ENCODE measurements around the gene RBMX.
"Not testable (repeated sequence)": the region's sequence is repeated elsewhere in the genome, so short reads cannot be mapped to it uniquely, and the experiment has no call there.

Gene RBMX

DNA sequence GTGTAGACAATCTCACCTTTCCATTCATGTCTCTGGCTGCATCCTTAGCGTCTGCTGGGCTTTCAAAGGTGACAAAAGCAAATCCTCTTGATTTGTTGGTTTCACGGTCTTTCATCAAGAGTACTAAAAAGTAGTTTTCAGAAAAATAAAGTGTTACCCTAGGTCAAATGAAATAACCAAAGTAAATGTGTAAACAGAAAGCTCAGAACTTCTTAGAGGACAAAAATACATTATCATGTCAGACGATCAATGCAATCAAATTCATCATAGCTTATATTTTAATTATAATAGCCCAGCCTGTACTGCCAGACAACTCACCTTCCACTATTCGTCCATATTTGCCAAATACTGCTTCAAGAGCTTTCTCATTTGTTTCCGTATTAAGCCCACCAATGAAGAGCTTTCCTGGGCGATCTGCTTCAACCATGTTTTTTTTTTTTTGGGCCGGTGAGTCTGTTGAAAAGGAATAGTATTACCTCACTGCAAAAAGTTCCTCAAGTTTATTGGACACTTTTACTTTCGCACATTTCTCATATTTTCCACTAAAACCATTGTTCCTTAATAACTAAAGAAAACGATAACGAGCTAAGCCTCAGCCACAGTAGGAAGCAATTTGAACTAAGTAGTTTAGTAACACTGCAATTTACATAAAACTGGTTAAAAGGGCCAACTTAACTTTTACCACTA, 1.4 kb downstream of the RBMX start:
- Histone ChIP-seq H3K4me1 (ENCODE audit: control insufficient read depth, insufficient read depth, low read length) (no peaks in the 10 kb centered on the region; the same call in 1 of the 2 replicates), H3K4me3 (ENCODE audit: low read length) (peak overlapping the region; percentile 99; the same call in 1 of the 2 replicates), H3K9me3 (ENCODE audit: control insufficient read depth, insufficient read depth, low read length) (no peaks in the 10 kb centered on the region), H3K27ac (ENCODE audit: low read length) (no peak overlapping the region), H3K36me3 (ENCODE audit: control insufficient read depth, insufficient read depth, low read length) (peaks cover 11% of the 10 kb centered on the region; the same call in 1 of the 2 replicates), H3K27me3 (ENCODE audit: control insufficient read depth, insufficient read depth, low read length) (no peaks in the 10 kb centered on the region)
- no CpG with 5 or more reads among the region's 10 CpGs for WGBS (ENCODE audit: insufficient coverage, insufficient read length)
- DNase-seq (ENCODE audit: low read depth, low spot score): no peak

DNA sequence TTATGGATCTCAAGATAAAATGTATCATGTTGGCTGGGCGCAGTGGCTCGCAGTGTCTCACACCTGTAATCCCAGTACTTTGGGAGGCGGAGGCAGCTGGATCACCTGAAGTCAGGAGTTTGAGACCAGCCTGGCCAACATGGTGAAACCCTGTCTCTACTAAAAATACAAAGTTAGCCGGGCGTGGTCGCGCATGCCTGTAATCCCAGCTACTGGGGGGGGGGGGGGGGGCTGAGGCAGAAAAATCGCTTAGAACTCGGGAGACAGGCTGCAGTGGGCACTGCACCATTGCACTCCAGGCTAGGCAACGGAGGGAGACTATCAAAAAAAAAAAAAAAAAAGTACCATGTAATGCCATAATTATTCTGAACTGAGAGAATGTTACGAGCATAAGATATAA, 2.1 kb downstream of the RBMX start:
- Histone ChIP-seq H3K36me3 (ENCODE audit: control insufficient read depth, insufficient read depth, low read length) (peaks cover 11% of the 10 kb centered on the region; the same call in 1 of the 2 replicates), H3K4me1 (ENCODE audit: control insufficient read depth, insufficient read depth, low read length) (no peaks in the 10 kb centered on the region), H3K27me3 (ENCODE audit: control insufficient read depth, insufficient read depth, low read length) (no peaks in the 10 kb centered on the region), H3K9me3 (ENCODE audit: control insufficient read depth, insufficient read depth, low read length) (no peaks in the 10 kb centered on the region), H3K4me3 (ENCODE audit: low read length) (peak overlapping the region; percentile 35; the same call in 1 of the 2 replicates), H3K27ac (ENCODE audit: low read length) (no peak overlapping the region)
- DNase-seq (ENCODE audit: low read depth, low spot score): no peak
- no CpG with 5 or more reads among the region's 11 CpGs for WGBS (ENCODE audit: insufficient coverage, insufficient read length)

DNA sequence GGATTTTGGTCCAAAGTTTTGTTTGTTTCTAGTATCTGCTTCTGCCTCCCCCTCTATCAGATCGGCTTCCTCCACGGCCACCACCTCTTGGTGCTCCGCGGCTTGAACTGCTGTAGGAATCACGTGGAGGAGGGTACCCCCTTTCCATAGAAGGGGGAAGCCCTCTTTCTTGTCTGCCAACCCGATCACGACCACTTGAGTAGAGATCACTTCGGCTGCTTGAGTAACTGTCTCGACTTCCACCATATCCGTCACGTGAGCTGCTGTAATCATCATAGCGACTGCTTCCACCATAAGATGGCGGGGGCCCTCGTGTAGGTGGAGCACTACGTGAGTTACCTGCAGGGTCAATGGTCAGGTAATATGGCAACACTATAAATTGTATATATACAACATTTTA, 6.4 kb downstream of the RBMX start:
- DNase-seq (ENCODE audit: low read depth, low spot score); H3K4me3 ChIP-seq (ENCODE audit: low read length); H3K27ac ChIP-seq (ENCODE audit: low read length); H3K27me3 ChIP-seq (ENCODE audit: control insufficient read depth, insufficient read depth, low read length); H3K9me3 ChIP-seq (ENCODE audit: control insufficient read depth, insufficient read depth, low read length); H3K4me1 ChIP-seq (ENCODE audit: control insufficient read depth, insufficient read depth, low read length): not testable (repeated sequence)
- no CpG with 5 or more reads among the region's 15 CpGs for WGBS (ENCODE audit: insufficient coverage, insufficient read length)
- peaks cover 22% of the 10 kb centered on the region; the same call in 1 of the 2 replicates for H3K36me3 ChIP-seq (ENCODE audit: control insufficient read depth, insufficient read depth, low read length)

DNA sequence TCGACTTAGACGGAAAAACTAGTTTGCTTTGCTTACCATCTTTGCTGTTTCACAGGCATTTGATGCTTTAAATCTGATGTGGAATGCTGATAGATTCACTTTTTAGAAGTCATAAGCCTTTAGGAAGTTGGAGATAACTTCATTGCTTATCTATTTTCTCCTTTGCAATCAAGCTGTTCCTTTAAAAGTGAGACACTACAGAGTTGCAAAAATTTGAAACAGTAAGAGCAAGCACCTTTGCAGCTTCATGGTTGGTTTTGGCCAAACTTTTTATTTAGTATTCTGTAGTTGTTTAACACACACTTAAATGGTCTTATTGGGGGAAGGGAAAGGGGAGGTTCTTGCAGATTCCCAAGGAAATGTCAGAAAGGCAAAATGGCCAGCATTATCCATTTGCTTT, 7.3 kb downstream of the RBMX start:
- no CpG with 5 or more reads among the region's 2 CpGs for WGBS (ENCODE audit: insufficient coverage, insufficient read length)
- not testable (repeated sequence) for H3K27me3 ChIP-seq (ENCODE audit: control insufficient read depth, insufficient read depth, low read length); H3K4me1 ChIP-seq (ENCODE audit: control insufficient read depth, insufficient read depth, low read length); H3K9me3 ChIP-seq (ENCODE audit: control insufficient read depth, insufficient read depth, low read length); DNase-seq (ENCODE audit: low read depth, low spot score); H3K27ac ChIP-seq (ENCODE audit: low read length); H3K4me3 ChIP-seq (ENCODE audit: low read length)
- peaks cover 22% of the 10 kb centered on the region; the same call in 1 of the 2 replicates for H3K36me3 ChIP-seq (ENCODE audit: control insufficient read depth, insufficient read depth, low read length)

DNA sequence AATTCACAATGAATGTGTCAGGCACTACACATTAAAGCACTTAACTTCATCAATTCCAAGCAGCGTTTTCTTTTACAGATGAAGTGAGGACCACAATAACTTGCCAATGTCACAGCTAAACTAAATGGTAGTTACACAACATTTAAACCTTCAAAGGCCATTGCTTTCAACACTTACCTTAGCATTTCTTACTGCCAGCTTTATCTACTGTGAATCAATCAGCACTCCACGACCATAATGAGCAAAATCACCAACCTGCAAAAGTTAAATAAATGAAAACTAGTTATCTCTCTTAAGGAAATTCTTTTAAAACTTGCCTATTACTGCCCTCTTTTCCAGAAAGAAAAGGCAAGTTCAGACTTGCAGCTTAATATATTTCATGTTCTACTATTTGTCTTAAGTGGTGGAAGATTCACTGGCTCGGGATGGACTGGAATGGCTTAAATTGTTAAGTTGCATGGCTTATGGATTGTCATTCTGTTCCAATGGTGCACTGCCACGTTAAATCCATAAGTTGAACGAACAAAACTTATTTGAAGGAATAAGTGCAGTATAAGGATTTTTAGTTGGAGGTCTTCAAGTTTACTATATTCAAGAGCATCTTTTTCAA, 8.3 kb downstream of the RBMX start:
- no peaks in the 10 kb centered on the region for H3K9me3 ChIP-seq (ENCODE audit: control insufficient read depth, insufficient read depth, low read length)
- H3K4me1 ChIP-seq (ENCODE audit: control insufficient read depth, insufficient read depth, low read length): no peaks in the 10 kb centered on the region
- no peak overlapping the region for H3K4me3 ChIP-seq (ENCODE audit: low read length)
- H3K36me3 ChIP-seq (ENCODE audit: control insufficient read depth, insufficient read depth, low read length): peaks cover 20% of the 10 kb centered on the region; the same call in 1 of the 2 replicates
- no peak for DNase-seq (ENCODE audit: low read depth, low spot score)
- WGBS (ENCODE audit: insufficient coverage, insufficient read length): no CpG with 5 or more reads among the region's 5 CpGs
- no peaks in the 10 kb centered on the region for H3K27me3 ChIP-seq (ENCODE audit: control insufficient read depth, insufficient read depth, low read length)
- H3K27ac ChIP-seq (ENCODE audit: low read length): no peak overlapping the region

DNA sequence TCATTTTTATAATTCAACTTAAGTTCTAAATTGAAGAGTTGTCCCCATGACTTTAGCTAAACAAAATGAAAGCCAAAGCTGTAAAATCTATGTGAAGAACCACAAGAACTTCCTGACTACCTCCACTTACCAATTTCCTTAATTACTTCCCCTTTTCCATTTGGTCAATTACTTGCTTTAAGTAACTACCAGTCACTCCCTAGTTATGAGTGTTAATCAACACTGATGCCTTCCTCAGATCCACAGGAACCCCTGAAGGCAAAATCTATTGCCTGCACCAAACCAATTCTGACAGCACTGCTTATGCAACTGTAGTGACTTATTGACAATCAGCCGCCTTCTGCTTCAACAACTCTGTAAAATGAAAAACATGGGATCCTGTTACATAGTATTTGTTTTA, 10.5 kb downstream of the RBMX start:
- no peaks in the 10 kb centered on the region for H3K4me1 ChIP-seq (ENCODE audit: control insufficient read depth, insufficient read depth, low read length)
- H3K27ac ChIP-seq (ENCODE audit: low read length): no peak overlapping the region
- H3K9me3 ChIP-seq (ENCODE audit: control insufficient read depth, insufficient read depth, low read length): no peaks in the 10 kb centered on the region
- peaks cover 18% of the 10 kb centered on the region; the same call in 1 of the 2 replicates for H3K36me3 ChIP-seq (ENCODE audit: control insufficient read depth, insufficient read depth, low read length)
- no peaks in the 10 kb centered on the region for H3K27me3 ChIP-seq (ENCODE audit: control insufficient read depth, insufficient read depth, low read length)
- H3K4me3 ChIP-seq (ENCODE audit: low read length): no peak overlapping the region
- DNase-seq (ENCODE audit: low read depth, low spot score): no peak
- no CpG with 5 or more reads among the region's 1 CpG for whole genome bisulfite sequencing (ENCODE audit: insufficient coverage, insufficient read length)

DNA sequence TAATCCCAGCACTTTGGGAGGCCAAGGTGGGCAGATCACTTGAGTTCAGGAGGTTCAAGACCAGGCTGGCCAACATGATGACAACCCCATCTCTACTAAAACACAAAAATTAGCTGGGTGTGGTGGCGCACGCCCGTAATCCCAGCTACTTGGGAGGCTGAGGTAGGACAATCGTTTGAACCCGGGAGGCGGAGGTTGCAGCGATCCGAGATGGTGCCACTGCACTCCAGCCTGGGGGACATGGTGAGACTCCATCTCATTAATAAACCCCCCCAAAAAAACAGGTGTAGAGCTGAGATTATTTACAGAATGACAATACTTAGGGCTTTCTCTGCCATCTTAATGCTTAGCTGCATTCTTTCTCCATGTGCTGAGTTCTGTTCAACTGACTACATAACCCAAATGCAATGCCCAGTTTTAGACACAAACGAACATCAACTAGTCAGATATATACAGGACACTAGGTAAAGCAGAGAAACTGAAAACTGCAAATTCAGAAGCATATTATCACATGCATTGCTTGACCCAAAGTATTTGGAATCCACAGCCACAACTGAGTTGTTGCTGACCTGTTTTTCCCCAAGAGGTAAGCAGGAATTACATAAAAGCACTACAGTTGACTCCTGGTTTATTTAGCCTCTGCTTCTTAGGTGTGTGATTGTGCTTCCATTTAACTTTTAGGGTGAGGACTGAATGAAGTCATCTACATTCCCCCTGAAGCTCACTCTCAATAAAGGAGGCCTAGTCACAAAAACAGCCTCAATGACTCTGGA, 12.1 kb downstream of the RBMX start:
- H3K36me3 ChIP-seq (ENCODE audit: control insufficient read depth, insufficient read depth, low read length): peaks cover 16% of the 10 kb centered on the region; the same call in 1 of the 2 replicates
- no peak overlapping the region for H3K4me3 ChIP-seq (ENCODE audit: low read length)
- no peak overlapping the region for H3K27ac ChIP-seq (ENCODE audit: low read length)
- H3K4me1 ChIP-seq (ENCODE audit: control insufficient read depth, insufficient read depth, low read length): no peaks in the 10 kb centered on the region
- WGBS (ENCODE audit: insufficient coverage, insufficient read length): no CpG with 5 or more reads among the region's 9 CpGs
- DNase-seq (ENCODE audit: low read depth, low spot score): no peak
- no peaks in the 10 kb centered on the region for H3K9me3 ChIP-seq (ENCODE audit: control insufficient read depth, insufficient read depth, low read length)
- no peaks in the 10 kb centered on the region for H3K27me3 ChIP-seq (ENCODE audit: control insufficient read depth, insufficient read depth, low read length)

DNA sequence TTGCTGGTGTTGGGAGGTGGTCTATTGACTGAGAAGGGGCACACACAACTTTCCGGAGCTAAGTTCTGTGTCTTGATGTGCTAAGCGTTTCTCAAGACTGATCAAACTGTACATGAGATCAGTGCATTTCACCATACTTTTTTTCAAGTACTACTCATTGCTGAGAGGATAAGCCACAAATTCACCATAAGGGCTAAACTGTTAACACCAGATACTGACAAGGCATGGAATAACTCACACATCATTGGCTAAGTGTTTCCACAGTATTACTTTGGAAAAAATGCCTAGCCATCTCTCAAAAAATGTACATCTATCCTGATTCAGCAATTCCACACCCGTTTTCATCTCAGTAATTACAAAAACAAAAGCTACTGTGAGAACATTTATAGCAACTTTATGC, 13.0 kb downstream of the RBMX start:
- Histone ChIP-seq H3K4me1 (ENCODE audit: control insufficient read depth, insufficient read depth, low read length) (no peaks in the 10 kb centered on the region), H3K27ac (ENCODE audit: low read length) (no peak overlapping the region)
- no CpG with 5 or more reads among the region's 3 CpGs for WGBS (ENCODE audit: insufficient coverage, insufficient read length)

DNA sequence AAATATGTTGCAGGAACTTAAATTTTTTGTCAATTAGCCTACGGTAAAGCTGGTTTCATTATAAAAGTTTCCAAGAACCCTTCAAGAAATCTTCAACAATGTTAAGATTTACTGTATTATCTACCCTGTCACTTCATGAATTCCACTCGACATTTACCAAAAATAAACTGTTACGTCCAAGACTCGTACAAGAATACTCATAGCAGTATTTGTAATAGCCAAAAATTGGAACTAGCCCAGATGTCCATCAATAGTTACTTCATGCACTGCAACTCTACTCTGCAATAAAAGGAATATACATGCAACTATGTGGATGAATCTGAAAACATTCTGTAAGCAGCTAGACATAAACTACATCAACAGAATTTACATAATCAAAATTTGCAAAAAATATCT, 13.4 kb downstream of the RBMX start:
- peaks cover 12% of the 10 kb centered on the region; the same call in 1 of the 2 replicates for H3K36me3 ChIP-seq (ENCODE audit: control insufficient read depth, insufficient read depth, low read length)
- no peak for DNase-seq (ENCODE audit: low read depth, low spot score)
- no peak overlapping the region for H3K27ac ChIP-seq (ENCODE audit: low read length)
- WGBS (ENCODE audit: insufficient coverage, insufficient read length): 100% methylated on average over 1 of the region's 4 CpGs
- H3K4me3 ChIP-seq (ENCODE audit: low read length): no peak overlapping the region
- no peaks in the 10 kb centered on the region for H3K27me3 ChIP-seq (ENCODE audit: control insufficient read depth, insufficient read depth, low read length)
- no peaks in the 10 kb centered on the region for H3K9me3 ChIP-seq (ENCODE audit: control insufficient read depth, insufficient read depth, low read length)
- no peaks in the 10 kb centered on the region for H3K4me1 ChIP-seq (ENCODE audit: control insufficient read depth, insufficient read depth, low read length)

More for the DNA sequence above, 13.0 kb downstream of the RBMX start:
- DNase-seq (ENCODE audit: low read depth, low spot score): no peak
- H3K9me3 ChIP-seq (ENCODE audit: control insufficient read depth, insufficient read depth, low read length): no peaks in the 10 kb centered on the region
- no peaks in the 10 kb centered on the region for H3K27me3 ChIP-seq (ENCODE audit: control insufficient read depth, insufficient read depth, low read length)
- no peak overlapping the region for H3K4me3 ChIP-seq (ENCODE audit: low read length)
- peaks cover 15% of the 10 kb centered on the region; the same call in 1 of the 2 replicates for H3K36me3 ChIP-seq (ENCODE audit: control insufficient read depth, insufficient read depth, low read length)

DNA sequence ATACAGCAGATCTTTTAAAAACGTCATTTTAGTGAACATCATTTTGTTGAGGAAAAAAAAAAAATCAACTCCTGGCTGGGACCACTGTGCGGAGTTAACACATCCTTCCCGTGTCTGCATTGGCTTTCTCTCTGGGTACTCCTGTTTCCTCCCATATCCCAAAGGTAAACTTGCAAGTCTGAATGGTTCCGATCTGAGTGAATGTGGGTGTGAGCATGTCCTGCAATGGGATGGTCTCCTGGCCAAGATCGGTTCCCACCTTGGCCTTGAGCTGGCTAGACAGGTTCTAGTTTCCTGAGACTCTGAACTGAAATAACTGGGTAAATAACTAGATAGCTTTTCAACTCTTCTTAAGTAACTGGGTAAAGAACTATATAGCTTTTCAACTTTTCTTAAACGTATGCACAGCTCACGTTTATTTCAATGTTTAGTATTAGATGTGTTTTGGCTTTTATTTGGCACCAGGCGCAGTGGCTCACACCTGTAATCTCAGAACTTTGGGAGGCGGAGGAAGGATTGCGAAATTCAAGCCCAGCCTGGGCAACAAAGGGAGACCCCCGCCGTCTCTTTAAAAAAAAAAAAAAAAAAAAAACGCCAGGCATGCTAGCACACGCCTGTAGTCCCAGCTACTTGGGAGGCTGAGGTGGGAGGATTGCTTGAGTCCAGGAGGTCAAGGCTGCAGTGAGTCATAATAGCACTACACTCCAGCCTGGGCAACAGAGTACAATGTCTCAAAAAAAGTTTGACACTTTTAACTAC, 14.0 kb downstream of the RBMX start:
- no peaks in the 10 kb centered on the region for H3K9me3 ChIP-seq (ENCODE audit: control insufficient read depth, insufficient read depth, low read length)
- H3K27me3 ChIP-seq (ENCODE audit: control insufficient read depth, insufficient read depth, low read length): no peaks in the 10 kb centered on the region
- no peak for DNase-seq (ENCODE audit: low read depth, low spot score)
- no CpG with 5 or more reads among the region's 14 CpGs for WGBS (ENCODE audit: insufficient coverage, insufficient read length)
- peaks cover 8% of the 10 kb centered on the region; the same call in 1 of the 2 replicates for H3K36me3 ChIP-seq (ENCODE audit: control insufficient read depth, insufficient read depth, low read length)
- no peaks in the 10 kb centered on the region for H3K4me1 ChIP-seq (ENCODE audit: control insufficient read depth, insufficient read depth, low read length)
- H3K27ac ChIP-seq (ENCODE audit: low read length): no peak overlapping the region
- H3K4me3 ChIP-seq (ENCODE audit: low read length): no peak overlapping the region
